Right lobe of liver (tissue), 6 donors: Measurements from ENCODE around the gene RAI1. TPM values are rescaled to one million over a fixed set of nuclear protein-coding genes. Genes with fewer than 3 reads are reported as not detected.

Experiments
- ATAC-seq, 4 donors: fragments of 200-7000 bp; cut with Tn5 transposase; one replicate each; pipeline ENCODE4 v1.9.1; 2020; ENCODE audit warnings: mild to moderate bottlenecking in 4 of 4, moderate library complexity in 4 of 4
- DNase-seq, 3 donors: peaks; one replicate each; pipeline ENCODE4 v3.0.0-alpha.2; 2020
- H3K27ac ChIP-seq, 3 donors: fragments of 200-600 bp; one replicate each; pipeline ENCODE4 v1.8.0; 2022
- H3K27me3 ChIP-seq, 2 donors: fragments of 200-600 bp; one replicate each; pipeline ENCODE4 v1.8.0; 2022
- H3K36me3 ChIP-seq, 4 donors: fragments of 200-600 bp; sonication (generic) in 1 of 4; one replicate each; pipeline versions ENCODE4 v1.5.1 to v1.8.0; 2017 to 2022; ENCODE audit warnings: control low read depth in 1 of 4
- H3K4me1 ChIP-seq, 4 donors: fragments of 200-600 bp; sonication (generic) in 1 of 4; one replicate each; pipeline versions ENCODE4 v1.5.1 to v1.8.0; 2017 to 2022; ENCODE audit warnings: control low read depth in 1 of 4
- H3K4me3 ChIP-seq, 3 donors: fragments of 200-600 bp; one replicate each; pipeline ENCODE4 v1.8.0; 2022
- H3K9me3 ChIP-seq, 4 donors: fragments of 200-600 bp; sonication (generic) in 1 of 4; one replicate each; pipeline versions ENCODE4 v1.5.1 to v1.8.0; 2017 to 2022; ENCODE audit warnings: control low read depth in 1 of 4
- CTCF ChIP-seq, 4 donors: fragments of 200-600 bp in 3 of 4; fragments of 450-650 bp in 1 of 4; IDR thresholded peaks; one replicate each; pipeline versions ENCODE4 v1.5.1 to v1.8.0; 2016 to 2022; ENCODE audit warnings: antibody characterized with exemption in 4 of 4, mild to moderate bottlenecking in 2 of 4
- POLR2A ChIP-seq: fragments of 450-650 bp; IDR thresholded peaks from one replicate; pipeline ENCODE4 v1.6.1; 2017; ENCODE audit warnings: antibody characterized with exemption, mild to moderate bottlenecking
- WGBS: methylation state at CpG from one replicate; pipeline ENCODE4 v1.1.6; 2018; ENCODE audit warnings: low coverage, low lambda C conversion rate; ENCODE audit not compliant: insufficient coverage; ENCODE audit errors: missing lambda C conversion rate; 5-methylcytosine and 5-hydroxymethylcytosine counted together
- intact Hi-C, 2 donors: fragments of 100-400 bp; cut with DNase I; formaldehyde crosslinking; loops; one replicate each; pipeline versions ENCODE4 v1.11.2 to v1.14.1; 2022
- total RNA-seq, 6 experiments: library from RNA; depleted of rRNA in 2 of 6; stranded (reverse); fragments of >200 nt in 2 of 6; fragmentation: NEBNext Ultra II Directional in 3 of 6; extraction: Animal tissue kit (Norgen Biotek cat#: 25700) in 3 of 6; gene quantifications; one replicate each; pipeline versions ENCODE4 v1.1.0 to v1.2.4, GENCODE V29; 2016 to 2023
- donor health status: DM: no; HTN: yes; CAD: no.
- donor health status: DM: no; HTN: no; CAD: no.
- donor health status: DM: no; HTN: no; CAD: no.
- donor health status: DM: no; HTN: yes; CAD: no.
- donor health status: DM: no; HTN: yes; CAD: no.

The RAI1 gene
- total RNA-seq, 6 experiments from 2014 or later = 6.1 to 14.5 (median 8.4) TPM

DNA sequence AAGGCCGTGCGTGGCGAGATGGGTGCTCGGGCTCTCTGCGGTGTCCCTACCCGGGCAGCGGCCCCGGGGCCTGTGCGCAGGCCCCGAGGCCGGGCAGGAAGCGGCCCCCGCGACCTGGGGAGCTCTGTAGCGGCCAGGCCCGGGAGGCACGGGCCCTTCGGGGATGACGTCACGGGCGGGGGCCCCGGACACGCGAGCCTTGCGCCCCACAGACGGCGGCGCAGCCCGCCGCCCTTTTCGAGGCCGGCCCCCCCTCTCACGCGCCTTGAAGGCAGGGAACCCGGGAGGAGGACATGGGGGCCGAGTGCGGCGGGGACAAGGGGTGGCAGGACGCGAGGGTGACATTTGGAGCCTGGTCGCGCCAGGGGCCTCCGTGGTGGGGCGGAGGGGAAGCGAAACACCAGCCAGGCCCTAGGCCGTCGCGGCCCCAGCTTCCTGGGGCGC, 1.1 kb downstream of the RAI1 start:
- no peaks in the 10 kb centered on the region for H3K9me3 ChIP-seq
- peak; percentile 7 for TF ChIP-seq POLR2A
- no peak for TF ChIP-seq CTCF (IDR thresholded peaks at IDR 0.05)
- intact Hi-C loops = loop anchor here in 1 of 2 donors (10.0 kb wide), 1 partner anchor 182 kb away; no protein-coding TSS in a partner anchor
- ATAC-seq = peak; percentile 41 to 60 (median 46)
- H3K36me3 ChIP-seq = no peaks in the 10 kb centered on the region
- peaks cover 0 to 8% (median 3%) of the 10 kb centered on the region in 4 donors for H3K4me1 ChIP-seq
- 5% methylated on average over 4 of the region's 49 CpGs for WGBS
- peak overlapping the region; percentile 77 to 82 (median 82) for H3K27ac ChIP-seq
- DNase-seq = peak in 2 of 3 donors; percentile 71 to 75
- H3K27me3 ChIP-seq = no peaks in the 10 kb centered on the region
- peak overlapping the region; percentile 62 to 71 (median 64) for H3K4me3 ChIP-seq

GRCh38 chr17:17682737-17683680, 1.8 kb downstream of the RAI1 start:
- Histone ChIP-seq H3K27ac (peak overlapping the region; percentile 77 to 82 (median 82)), H3K4me1 (peaks cover 0 to 8% (median 3%) of the 10 kb centered on the region in 4 donors), H3K9me3 (no peaks in the 10 kb centered on the region), H3K27me3 (no peaks in the 10 kb centered on the region), H3K36me3 (no peaks in the 10 kb centered on the region), H3K4me3 (peak overlapping the region; percentile 62 to 71 (median 64))
- TF ChIP-seq CTCF (IDR thresholded peaks at IDR 0.05) = no peak
- TF ChIP-seq POLR2A = peak; percentile 34
- ATAC-seq (peak; percentile 56 to 68 (median 66)), DNase-seq (peak; percentile 74 to 79 (median 75))
- intact Hi-C loops = loop anchor here in 1 of 2 donors (10.0 kb wide), 1 partner anchor 182 kb away; no protein-coding TSS in a partner anchor
- 4% methylated on average over 16 of the region's 57 CpGs for WGBS

DNA sequence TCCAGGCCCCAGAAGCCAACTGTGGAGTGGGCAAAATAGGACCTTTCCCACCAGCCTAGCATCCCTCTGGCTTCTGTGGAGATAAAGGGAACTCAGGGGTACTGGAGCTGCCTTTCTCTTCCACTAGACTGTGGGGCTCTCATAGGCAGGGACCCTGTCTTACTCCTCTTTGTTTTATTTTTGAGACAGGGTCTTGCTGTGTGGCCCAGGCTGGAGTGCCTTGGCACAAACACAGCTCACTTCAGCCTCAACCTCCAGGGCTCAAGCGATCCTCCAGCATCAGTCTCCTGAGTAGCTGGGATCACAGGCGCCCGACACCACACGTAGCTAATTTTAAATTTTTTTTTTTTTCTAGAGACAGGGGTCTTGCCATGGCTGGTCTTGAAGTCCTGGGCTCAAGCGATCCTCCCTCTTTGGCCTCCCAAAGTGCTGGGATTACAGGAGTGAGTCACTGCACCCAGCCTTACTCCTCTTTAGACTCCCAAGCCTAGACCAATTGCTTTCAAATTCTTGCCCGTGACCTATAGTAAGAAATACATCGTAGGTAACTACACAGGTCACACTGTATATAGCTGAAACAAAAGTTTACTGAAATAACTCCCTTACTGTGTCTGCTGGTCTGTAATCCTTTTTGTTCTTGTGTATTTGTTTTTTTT, 2.6 kb downstream of the RAI1 start:
- no peaks in the 10 kb centered on the region for H3K36me3 ChIP-seq
- intact Hi-C loops = loop anchor here in 1 of 2 donors (10.0 kb wide), 1 partner anchor 181 kb away; no protein-coding TSS in a partner anchor
- DNase-seq (no peak), ATAC-seq (no peak)
- no peaks in the 10 kb centered on the region for H3K9me3 ChIP-seq
- H3K4me3 ChIP-seq = no peak overlapping the region
- 94% methylated on average over 6 of the region's 7 CpGs for WGBS
- H3K4me1 ChIP-seq = peaks cover 0 to 8% (median 3%) of the 10 kb centered on the region in 4 donors
- H3K27me3 ChIP-seq = no peaks in the 10 kb centered on the region
- TF ChIP-seq POLR2A (no peak), CTCF (IDR thresholded peaks at IDR 0.05) (no peak)
- peak overlapping the region in 2 of 3 donors; percentile 82 for H3K27ac ChIP-seq

DNA sequence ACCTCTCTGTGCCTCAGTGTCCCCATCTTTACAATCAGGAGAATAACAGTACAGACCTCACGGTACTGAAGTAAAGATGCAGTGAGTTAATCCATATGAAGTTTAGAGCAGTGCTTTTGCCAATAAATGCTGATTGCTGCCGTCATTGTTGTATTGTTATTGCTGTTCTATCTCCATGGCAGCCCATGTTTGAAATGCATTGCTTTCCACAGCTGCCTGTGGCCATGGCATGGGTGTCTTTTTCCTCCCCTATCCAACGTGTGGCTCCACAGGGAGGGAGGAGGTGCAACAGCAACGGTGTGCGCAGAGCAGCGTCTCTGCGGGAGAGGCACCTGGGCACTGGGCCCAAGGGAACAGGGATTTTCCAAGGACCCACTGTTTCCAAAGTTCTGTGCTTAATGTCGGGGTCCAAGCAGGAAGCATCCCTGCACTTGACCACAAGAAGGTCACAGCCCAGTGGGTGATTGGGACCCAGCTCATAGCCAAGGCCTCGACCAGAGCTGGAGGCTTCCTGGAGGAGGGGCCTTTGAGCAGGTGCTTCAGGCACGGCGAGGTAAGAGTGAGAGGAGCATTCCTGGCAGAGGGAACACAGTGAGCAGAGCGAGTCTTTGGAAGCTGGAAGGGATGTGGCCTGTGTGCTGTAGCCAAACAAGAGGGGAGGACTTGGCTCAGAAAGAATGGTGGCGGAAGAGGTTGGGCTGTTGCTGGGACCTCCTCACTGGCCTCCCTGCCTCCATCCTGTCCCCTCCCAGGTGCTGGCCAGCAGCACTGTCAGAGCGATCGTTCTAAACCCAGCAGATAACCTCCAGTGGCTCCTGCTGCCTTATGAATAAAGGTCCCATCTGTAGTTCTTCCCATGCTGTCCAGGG, 3.9 kb downstream of the RAI1 start:
- DNase-seq = no peak
- H3K4me3 ChIP-seq = no peak overlapping the region
- H3K4me1 ChIP-seq = peaks cover 0 to 8% (median 3%) of the 10 kb centered on the region in 4 donors
- peak in 2 of 4 donors; percentile 15 for ATAC-seq
- no peaks in the 10 kb centered on the region for H3K27me3 ChIP-seq
- WGBS = 73% methylated on average over 10 of the region's 15 CpGs
- peak overlapping the region in 2 of 3 donors; percentile 15 to 38 for H3K27ac ChIP-seq
- no peak for TF ChIP-seq POLR2A
- no peak for TF ChIP-seq CTCF (IDR thresholded peaks at IDR 0.05)
- H3K36me3 ChIP-seq = no peaks in the 10 kb centered on the region
- intact Hi-C loops = loop anchor here in 1 of 2 donors (10.0 kb wide), 1 partner anchor 180 kb away; no protein-coding TSS in a partner anchor
- H3K9me3 ChIP-seq = no peaks in the 10 kb centered on the region
